PC-9 (cell line): Measurements from ENCODE around the gene FBXO30. TPM values are rescaled to one million over a fixed set of nuclear protein-coding genes. Genes with fewer than 3 reads are reported as not detected.

Experiments used
- BruUV-seq: library from RNA; stranded (reverse); fragments of 400-500 nt; replicated peaks from 2 replicates; lab custom pipeline; 2021; lab: Mats Ljungman, UMichigan
- CTCF ChIA-PET: fragments of 300-600 bp; sonication (Branson Sonifier 250); formaldehyde crosslinking; loops from one replicate; lab custom pipeline; 2022; ENCODE audit warnings: antibody characterized with exemption; lab: Charles Lee
- POLR2A ChIA-PET: fragments of 300-600 bp; sonication (Branson Sonifier 250); formaldehyde crosslinking; loops from one replicate; lab custom pipeline; 2022; ENCODE audit warnings: antibody characterized with exemption; ENCODE audit not compliant: unreplicated experiment; lab: Charles Lee
- DNase-seq, 2 experiments: peaks; one replicate each; pipeline versions ENCODE4 v3.0.0 to v3.0.0-alpha.2; 2015 to 2022; ENCODE audit warnings: mixed read lengths in 1 of 2
- H2AFZ ChIP-seq: fragments of 200-600 bp; sonication (generic); 2 replicates; pipeline ENCODE4 v1.8.1; 2017; ENCODE audit warnings: antibody characterized with exemption
- H3F3A ChIP-seq: fragments of 200-600 bp; sonication (generic); 2 replicates; pipeline ENCODE4 v1.8.1; 2017; ENCODE audit warnings: antibody characterized with exemption, mild to moderate bottlenecking, low read depth; ENCODE audit not compliant: insufficient read depth
- H3K27ac ChIP-seq: fragments of 200-600 bp; sonication (generic); 2 replicates; pipeline ENCODE4 v1.6.1; 2016; ENCODE audit warnings: mixed run types
- H3K27me3 ChIP-seq: fragments of 200-600 bp; sonication (generic); 2 replicates; pipeline ENCODE4 v1.6.1; 2016; ENCODE audit warnings: low read depth, mixed run types; ENCODE audit not compliant: insufficient read depth
- H3K36me3 ChIP-seq: fragments of 200-600 bp; sonication (generic); 2 replicates; pipeline ENCODE4 v1.6.1; 2016; ENCODE audit warnings: low read depth, mixed run types
- H3K4me1 ChIP-seq: fragments of 200-600 bp; sonication (generic); replicated peaks from 2 replicates; pipeline ENCODE4 v1.6.1; 2016; ENCODE audit warnings: mixed run types; ENCODE audit not compliant: insufficient read depth
- H3K4me2 ChIP-seq: fragments of 200-600 bp; sonication (generic); 2 replicates; pipeline ENCODE4 v1.6.1; 2017; ENCODE audit warnings: mixed run types
- H3K4me3 ChIP-seq: fragments of 200-600 bp; sonication (generic); 2 replicates; pipeline ENCODE4 v1.6.1; 2016; ENCODE audit warnings: mixed run types
- H3K79me2 ChIP-seq: fragments of 200-600 bp; sonication (generic); 2 replicates; pipeline ENCODE4 v1.6.1; 2017; ENCODE audit warnings: low read depth, mixed run types
- H3K9me2 ChIP-seq: fragments of 200-600 bp; sonication (generic); 2 replicates; pipeline ENCODE4 v1.8.1; 2017; ENCODE audit warnings: mild to moderate bottlenecking; ENCODE audit not compliant: insufficient read depth
- H3K9me3 ChIP-seq: fragments of 200-600 bp; sonication (generic); 2 replicates; pipeline ENCODE4 v1.8.1; 2016; ENCODE audit warnings: low read depth; ENCODE audit not compliant: insufficient read depth
- H4K20me1 ChIP-seq: fragments of 200-600 bp; sonication (generic); 2 replicates; pipeline ENCODE4 v1.8.1; 2017; ENCODE audit not compliant: insufficient read depth
- EZH2 ChIP-seq: fragments of 200-600 bp; sonication (generic); IDR thresholded peaks from 2 replicates; pipeline ENCODE4 v1.8.0; 2017; ENCODE audit warnings: antibody characterized with exemption, low read depth
- intact Hi-C: fragments of 100-400 bp; cut with micrococcal nuclease; formaldehyde crosslinking; loops from one replicate; pipeline ENCODE4 v1.10.0; 2022; ENCODE audit not compliant: unreplicated experiment
- total RNA-seq: library from RNA; stranded (reverse); gene quantifications from 2 replicates; pipeline ENCODE4 v1.2.3, GENCODE V29; 2021
- TF ChIP-seq, protein P1 (sequence below): fragments of 200-600 bp; sonication (generic); conservative IDR thresholded peaks from 2 replicates; pipeline ENCODE4 v1.6.1; 2017; ENCODE audit warnings: mixed run types, antibody characterized with exemption, mild to moderate bottlenecking, moderate library complexity

The FBXO30 gene
- total RNA-seq, 1 experiment from 2014 or later = 10.6 TPM

GRCh38 chr6:145838305-145838704 is 23.7 kb upstream of the FBXO30 start:
- Histone ChIP-seq H3F3A (no peaks in the 10 kb centered on the region), H2AFZ (no peak overlapping the region), H3K27ac (no peak overlapping the region), H3K4me3 (no peak overlapping the region), H3K27me3 (no peaks in the 10 kb centered on the region), H3K9me2 (no peaks in the 10 kb centered on the region), H3K4me1 (peaks cover 10% of the 10 kb centered on the region), H3K36me3 (no peaks in the 10 kb centered on the region), H3K9me3 (no peaks in the 10 kb centered on the region), H3K79me2 (no peaks in the 10 kb centered on the region), H4K20me1 (no peaks in the 10 kb centered on the region), H3K4me2 (no peak overlapping the region)
- no peak for DNase-seq
- ChIA-PET CTCF (no interaction called here), POLR2A (no interaction called here)
- intact Hi-C loops = no loop called here
- no peak for TF ChIP-seq EZH2
- TF ChIP-seq, protein P1, sequence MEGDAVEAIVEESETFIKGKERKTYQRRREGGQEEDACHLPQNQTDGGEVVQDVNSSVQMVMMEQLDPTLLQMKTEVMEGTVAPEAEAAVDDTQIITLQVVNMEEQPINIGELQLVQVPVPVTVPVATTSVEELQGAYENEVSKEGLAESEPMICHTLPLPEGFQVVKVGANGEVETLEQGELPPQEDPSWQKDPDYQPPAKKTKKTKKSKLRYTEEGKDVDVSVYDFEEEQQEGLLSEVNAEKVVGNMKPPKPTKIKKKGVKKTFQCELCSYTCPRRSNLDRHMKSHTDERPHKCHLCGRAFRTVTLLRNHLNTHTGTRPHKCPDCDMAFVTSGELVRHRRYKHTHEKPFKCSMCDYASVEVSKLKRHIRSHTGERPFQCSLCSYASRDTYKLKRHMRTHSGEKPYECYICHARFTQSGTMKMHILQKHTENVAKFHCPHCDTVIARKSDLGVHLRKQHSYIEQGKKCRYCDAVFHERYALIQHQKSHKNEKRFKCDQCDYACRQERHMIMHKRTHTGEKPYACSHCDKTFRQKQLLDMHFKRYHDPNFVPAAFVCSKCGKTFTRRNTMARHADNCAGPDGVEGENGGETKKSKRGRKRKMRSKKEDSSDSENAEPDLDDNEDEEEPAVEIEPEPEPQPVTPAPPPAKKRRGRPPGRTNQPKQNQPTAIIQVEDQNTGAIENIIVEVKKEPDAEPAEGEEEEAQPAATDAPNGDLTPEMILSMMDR = no peak
- no TSS peak for BruUV-seq

- POLR2A ChIA-PET = no interaction called here
Measured at GRCh38 chr6:145836772-145837171, 22.2 kb upstream of the FBXO30 start.

GRCh38 chr6:145836170-145836569 is 21.6 kb upstream of the FBXO30 start:
- Histone ChIP-seq H3K9me2 (no peaks in the 10 kb centered on the region), H4K20me1 (no peaks in the 10 kb centered on the region), H3K4me2 (no peak overlapping the region), H2AFZ (no peak overlapping the region), H3K9me3 (no peaks in the 10 kb centered on the region), H3K27ac (no peak overlapping the region), H3K27me3 (no peaks in the 10 kb centered on the region), H3K4me3 (no peak overlapping the region), H3K36me3 (no peaks in the 10 kb centered on the region), H3F3A (no peaks in the 10 kb centered on the region), H3K4me1 (peaks cover 10% of the 10 kb centered on the region), H3K79me2 (no peaks in the 10 kb centered on the region)
- no peak for DNase-seq
- no TSS peak for BruUV-seq
- ChIA-PET POLR2A (no interaction called here), CTCF (no interaction called here)
- TF ChIP-seq, protein P1 = no peak
- no peak for TF ChIP-seq EZH2
- intact Hi-C loops = no loop called here

More at GRCh38 chr6:145836772-145837171, 22.2 kb upstream of the FBXO30 start:
- no TSS peak for BruUV-seq
- no peaks in the 10 kb centered on the region for H3K9me2 ChIP-seq
- H3F3A ChIP-seq = no peaks in the 10 kb centered on the region
- H3K4me3 ChIP-seq = no peak overlapping the region
- no peak for DNase-seq
- no peak overlapping the region for H2AFZ ChIP-seq
- H3K27ac ChIP-seq = no peak overlapping the region
- no peaks in the 10 kb centered on the region for H4K20me1 ChIP-seq
- H3K9me3 ChIP-seq = no peaks in the 10 kb centered on the region
- CTCF ChIA-PET = no interaction called here
- H3K4me1 ChIP-seq = peaks cover 10% of the 10 kb centered on the region
- no peaks in the 10 kb centered on the region for H3K79me2 ChIP-seq
- TF ChIP-seq EZH2 = no peak
- TF ChIP-seq, protein P1 = no peak
- intact Hi-C loops = no loop called here
- no peak overlapping the region for H3K4me2 ChIP-seq
- no peaks in the 10 kb centered on the region for H3K27me3 ChIP-seq
- no peaks in the 10 kb centered on the region for H3K36me3 ChIP-seq
